NCI-H226 (cell line): ENCODE data around the gene INTS11.
"Not testable (repeated sequence)": the region's sequence is repeated elsewhere in the genome, so short reads cannot be mapped to it uniquely, and the experiment has no call there.

Experiments
- DNase-seq: peaks from one replicate; pipeline ENCODE4 v3.0.0-alpha.2; 2015

The INTS11 gene

DNA sequence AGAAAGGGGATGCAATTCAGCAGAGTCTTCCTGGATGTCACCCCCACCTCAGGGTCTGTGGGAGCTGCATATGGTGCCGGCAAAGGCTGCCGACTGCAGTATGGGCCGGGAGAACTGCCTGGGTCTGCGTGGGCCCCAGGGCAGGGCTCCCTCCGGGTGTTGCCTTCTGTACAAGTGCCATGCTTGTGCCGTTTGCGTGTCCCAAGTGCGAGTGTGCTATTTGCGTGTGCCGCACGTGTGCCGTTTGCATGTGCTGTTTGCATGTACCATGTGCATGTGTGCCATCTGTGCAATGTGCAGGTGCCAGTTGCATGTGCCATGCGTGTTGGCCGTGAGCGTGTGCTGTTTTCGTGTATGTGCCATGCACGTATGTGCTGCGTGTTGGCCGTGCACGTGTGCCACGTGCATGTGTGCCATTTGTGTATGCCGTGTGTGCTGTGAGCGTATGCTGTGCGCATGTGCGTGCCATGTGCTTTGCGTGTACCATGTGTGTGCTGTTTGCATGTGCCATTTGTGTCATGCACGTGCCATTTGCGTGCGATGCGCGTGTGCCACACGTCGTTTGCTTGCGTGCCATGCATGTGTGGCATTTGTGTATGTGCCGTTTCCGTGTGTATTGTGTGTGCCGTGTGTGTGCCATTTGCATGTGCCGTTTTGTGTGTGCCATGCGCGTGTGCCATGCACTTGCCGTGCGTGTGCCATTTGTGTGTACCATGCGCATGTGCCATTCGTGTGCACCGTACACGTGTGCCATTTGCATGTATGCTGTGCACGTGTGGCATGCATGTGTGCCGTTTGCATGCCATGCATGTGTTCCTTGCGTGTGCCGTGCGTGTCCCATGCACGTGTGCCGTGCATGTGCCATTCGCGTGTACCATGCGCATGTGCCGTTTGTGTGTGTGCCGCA lies 5.1 kb upstream of the INTS11 start:
- no peak for DNase-seq

DNA sequence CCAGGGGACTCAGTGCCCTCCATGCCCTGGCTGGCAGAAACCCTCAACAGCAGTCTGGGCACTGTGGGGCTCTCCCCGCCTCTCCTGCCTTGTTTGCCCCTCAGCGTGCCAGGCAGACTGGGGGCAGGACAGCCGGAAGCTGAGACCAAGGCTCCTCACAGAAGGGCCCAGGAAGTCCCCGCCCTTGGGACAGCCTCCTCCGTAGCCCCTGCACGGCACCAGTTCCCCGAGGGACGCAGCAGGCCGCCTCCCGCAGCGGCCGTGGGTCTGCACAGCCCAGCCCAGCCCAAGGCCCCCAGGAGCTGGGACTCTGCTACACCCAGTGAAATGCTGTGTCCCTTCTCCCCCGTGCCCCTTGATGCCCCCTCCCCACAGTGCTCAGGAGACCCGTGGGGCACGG lies 3.8 kb upstream of the INTS11 start:
- DNase-seq, result no peak

DNA sequence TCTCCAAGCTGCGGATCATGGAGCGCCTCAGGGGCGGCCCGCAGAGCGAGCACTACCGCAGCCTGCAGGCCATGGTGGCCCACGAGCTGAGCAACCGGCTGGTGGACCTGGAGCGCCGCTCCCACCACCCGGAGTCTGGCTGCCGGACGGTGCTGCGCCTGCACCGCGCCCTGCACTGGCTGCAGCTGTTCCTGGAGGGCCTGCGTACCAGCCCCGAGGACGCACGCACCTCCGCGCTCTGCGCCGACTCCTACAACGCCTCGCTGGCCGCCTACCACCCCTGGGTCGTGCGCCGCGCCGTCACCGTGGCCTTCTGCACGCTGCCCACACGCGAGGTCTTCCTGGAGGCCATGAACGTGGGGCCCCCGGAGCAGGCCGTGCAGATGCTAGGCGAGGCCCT lies 2.8 kb upstream of the INTS11 start:
- no peak for DNase-seq

DNA sequence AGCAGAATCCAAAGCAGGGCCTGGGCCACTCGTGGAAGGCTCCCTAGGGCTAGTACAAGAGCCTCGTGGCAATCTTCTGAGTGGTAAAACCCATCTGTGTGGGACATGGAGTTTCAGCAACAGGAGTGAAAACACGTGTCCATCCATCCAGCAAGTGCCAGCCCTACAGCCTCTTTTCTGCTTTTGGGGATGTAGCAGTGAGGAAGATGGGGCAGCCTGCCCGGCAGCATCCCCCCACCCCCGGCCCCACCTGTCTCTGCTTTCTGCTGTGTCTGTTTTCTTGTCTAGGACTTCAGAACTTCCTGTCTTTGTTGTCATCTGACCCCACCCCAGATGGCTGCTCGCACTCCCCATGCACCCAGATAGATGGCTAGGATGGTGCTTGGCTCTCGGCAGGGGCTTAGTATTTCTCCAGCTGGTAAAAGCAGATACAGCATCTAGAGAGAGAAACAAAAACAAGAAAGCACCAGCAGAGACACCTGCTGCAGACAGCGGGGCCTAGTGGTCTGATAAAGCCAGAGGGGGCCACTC lies 1.7 kb upstream of the INTS11 start:
- no peak for DNase-seq

DNA sequence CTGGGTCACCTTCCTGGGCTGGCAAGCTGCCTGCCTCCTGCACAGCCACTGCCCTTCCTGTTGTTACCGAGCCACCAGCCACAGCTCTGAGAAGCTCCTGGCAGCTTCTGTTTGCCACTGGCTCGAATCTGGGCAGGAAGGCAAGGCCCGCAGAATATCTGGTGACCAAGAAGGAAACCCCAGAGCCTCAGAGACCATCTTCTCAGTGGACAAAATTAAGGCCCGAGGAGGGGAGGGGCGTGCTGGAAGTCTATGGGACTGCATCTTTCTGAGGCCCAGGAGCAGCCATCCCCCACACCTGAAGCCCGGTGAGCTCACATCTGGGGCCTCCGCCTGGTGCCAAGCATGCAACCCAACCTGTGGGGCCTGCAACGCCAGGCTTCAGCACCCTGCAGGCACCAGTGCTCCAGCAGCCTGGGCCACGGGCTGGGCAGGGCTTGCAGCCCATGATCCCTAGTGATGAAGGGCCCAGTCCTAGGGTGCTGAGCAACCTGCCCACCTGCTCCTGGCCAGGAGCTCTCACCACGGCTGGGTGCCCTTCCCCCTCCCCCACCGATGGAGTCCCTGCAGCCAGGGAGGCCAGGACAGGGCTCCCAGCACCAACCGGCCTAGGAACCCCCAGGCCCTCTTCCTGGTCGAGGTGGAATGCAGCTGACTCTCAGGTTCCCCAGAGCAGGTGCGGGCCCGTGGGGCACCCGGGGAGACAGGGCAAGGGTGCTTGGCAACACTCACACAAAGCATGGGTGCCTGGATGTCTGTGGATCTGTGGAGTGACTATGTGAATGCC lies 1.0 kb upstream of the INTS11 start:
- no peak for DNase-seq

DNA sequence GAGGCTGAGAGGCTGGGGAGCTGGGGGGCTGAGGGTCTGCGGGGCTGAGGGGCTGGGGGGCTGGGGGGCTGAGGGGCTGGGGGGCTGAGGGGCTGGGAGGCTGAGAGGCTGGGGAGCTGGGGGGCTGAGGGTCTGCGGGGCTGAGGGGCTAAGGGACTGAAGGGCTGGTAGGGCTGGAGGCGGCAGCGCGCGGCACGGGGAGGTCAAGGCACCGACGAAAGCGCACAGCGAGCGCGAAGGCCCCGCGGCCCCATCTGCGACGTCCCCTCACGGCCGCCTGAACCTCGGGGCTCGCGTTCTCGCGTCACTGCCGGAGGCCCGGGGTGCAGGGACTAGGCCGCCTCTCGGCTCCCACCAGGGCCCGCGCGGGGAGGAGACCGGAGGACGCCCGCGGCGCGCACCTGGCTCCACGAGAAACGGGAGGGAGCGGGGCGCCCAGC lies 356 bp downstream of the INTS11 start:
- DNase-seq, result no peak

DNA sequence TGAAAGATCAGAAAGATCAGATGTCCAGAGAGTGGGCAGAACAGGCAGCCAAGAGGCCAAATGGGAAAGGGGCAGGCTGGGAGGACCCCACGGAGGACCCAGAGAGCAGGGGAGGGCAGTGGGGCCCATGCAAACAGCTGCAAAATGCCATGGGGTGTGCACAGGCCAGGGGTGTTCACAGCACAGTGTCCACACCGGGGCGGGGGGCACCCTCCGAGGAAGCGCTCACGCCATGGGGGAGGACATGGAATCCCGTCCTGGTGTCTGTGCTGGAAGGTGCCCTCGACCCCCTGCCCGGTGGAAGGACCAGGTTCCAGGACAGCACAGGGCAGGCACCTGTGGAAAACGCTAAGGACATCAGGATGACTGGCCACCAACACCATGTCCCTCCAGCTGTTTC lies 1.5 kb downstream of the INTS11 start:
- no peak for DNase-seq

DNA sequence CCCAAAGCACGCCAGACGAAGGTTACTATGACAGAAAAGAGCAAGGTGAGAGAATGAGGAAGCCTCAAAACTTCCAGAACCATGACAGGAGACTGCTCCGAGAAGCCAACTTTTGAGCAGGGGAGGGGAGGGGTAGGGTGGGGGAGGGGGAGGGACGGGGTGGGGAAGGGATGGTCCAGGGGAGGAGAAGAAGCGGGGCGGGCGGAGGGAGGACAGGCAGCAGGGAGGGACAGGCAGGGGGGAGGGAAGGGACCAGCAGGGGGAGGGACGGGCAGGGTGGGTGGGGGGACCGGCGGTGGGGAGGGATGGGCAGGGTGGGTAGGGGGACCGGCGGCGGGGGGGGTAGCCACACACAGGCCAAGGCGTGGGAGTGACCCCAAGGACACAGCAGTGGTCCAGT lies 2.0 kb downstream of the INTS11 start:
- no peak for DNase-seq

DNA sequence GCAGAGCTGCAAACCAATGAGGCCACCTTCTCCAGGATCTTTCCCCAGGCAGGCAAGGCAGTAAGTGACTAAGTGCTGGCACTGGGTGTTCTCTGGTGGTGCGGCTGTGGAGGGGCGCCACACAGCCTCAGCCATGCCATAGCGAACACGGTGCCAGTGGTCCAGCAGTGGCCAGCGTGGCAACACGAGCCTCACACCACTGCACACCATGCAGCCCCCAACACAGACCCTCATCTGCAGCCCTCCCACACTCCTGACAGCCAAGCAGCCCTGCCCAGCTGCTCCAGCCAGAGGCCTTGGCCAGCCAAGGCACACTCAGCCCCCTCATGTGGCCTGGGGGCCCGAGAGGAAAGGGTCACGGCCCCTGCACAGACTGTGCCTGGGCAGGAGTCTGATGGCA lies 3.0 kb downstream of the INTS11 start:
- DNase-seq, result no peak

DNA sequence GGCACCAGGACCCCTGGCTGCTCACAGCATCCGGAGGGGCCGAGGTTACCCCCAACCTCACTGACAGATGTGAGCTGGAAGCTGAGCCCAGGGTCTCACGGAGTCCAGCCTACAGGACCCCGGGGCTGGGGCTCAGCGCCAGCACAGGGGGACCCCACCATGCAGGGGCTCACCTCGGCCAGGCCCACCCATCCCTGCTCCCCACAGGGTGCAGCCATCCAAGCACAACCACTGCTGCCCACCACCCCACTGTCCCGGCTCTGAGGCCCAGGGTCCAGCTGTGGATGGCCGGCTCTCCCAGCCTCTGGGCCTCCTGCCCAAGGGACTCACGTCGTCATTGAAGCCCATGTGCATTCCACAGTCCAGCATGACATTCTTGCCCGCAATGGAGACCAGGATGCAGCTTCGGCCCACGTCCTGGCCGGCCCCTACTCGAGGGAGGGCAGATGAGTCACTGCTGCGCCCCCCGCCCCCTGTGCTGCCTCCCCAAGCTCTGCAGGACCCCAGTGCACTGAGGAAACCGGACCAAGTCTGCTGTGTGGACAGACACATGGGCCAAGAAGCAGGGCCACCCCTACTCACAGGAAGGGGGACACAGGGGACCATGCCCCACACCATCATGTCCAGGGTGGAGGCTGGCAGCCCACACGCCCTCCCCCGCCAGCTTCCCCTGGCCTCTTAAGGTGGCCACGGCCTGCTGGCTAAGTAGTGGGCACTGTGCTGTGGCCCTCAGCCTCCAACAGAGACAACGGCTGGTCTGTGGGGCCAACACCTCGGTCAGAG lies 3.6 kb downstream of the INTS11 start:
- no peak for DNase-seq

DNA sequence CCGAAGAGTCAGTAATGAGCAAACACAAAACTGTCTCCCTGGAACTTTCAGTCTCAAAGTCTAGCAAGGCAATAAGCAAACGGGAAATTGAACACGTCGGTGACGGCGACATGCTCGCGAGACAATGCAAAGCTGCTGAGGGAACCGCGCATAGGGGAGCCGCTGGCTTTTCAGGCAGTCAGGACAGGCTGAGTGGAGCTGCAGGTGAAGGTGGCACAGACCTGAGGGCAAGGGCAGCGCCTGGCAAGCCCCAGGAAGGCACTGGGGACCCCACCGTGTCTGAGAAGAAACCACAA lies 4.9 kb downstream of the INTS11 start:
- no peak for DNase-seq

DNA sequence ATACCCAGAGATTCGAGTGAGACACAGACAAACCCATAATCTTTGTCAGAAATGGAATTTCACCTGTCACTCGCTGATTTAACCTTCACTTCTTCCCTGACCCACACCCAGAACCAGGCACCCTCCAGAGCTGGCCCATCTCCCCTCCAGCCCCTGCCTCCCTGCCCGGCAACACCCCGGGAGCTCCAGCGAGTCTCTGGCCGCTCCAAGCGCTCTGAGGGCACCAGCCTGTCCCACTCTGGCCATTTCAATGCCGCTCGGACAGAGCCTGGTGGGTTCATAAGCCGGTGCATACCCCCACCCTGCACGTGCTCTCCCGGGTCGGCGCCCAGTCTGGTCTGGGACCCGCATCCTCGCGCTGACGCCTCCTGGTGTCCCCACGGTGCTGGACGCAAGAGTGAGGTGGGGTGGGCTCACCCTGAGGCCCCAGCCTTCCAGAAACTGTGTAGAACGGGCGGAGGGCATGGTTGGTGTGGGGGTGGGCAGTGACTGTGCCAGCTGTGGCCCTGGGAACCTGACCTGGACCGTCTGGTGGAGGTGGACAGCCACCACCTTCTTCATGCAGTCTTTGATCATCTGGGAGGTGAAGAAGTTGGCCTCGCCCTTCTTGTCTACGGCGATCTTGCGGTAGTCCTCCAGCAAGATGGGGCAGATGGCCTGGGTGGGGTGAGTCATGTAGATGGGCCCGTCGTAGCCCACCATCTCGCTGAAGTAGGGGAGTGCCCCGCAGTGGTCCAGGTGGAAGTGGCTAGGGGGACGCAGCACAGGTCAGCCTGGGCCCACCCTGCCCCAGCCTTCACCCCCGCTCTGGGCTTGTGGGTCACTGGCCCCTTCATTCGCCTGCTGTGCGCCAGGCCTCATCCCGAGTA lies 5.4 kb downstream of the INTS11 start:
- DNase-seq, result no peak

DNA sequence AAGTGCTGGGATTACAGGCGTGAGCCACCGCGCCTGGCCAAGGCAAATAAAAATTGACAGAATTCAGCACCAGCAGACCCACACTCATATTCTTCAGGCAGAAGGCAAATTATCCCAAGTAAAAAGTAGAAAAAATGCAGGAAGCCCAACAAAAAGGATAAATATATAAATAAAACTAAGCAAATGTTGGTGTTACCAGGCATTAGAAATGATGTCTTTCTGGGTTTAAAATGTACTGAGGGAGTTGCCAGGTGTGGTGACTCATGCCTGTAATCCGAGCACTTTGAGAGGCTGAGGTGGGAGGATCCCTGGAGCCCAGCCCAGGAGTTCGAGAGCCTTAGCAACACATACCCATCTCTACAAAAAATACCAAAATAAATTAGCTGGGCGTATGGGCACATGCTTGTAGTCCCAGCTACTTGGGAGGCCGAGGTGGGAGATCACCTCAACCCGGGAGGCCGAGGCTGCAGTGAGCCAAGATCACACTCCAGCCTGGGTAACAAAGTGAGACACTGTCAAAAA lies 6.3 kb downstream of the INTS11 start:
- DNase-seq, result peak; percentile 95

DNA sequence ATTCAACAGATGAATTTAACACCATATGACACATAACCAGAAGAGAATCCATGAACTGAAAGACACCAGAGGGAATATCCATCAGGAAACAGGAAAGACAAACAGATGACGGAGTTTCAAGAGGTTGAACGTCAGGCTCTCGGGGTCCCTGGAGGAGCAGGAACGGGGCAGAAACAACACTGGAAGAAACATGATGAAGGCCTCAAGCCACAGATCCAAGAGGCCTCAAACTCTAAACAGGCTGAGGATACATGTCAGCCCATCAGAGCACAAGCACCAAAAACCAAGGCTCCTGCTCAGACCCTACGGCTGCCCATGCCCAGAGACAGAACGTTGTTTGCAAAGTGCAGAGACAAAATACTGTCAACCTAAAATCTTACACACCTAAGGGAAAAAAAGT lies 7.0 kb downstream of the INTS11 start:
- DNase-seq, result no peak

DNA sequence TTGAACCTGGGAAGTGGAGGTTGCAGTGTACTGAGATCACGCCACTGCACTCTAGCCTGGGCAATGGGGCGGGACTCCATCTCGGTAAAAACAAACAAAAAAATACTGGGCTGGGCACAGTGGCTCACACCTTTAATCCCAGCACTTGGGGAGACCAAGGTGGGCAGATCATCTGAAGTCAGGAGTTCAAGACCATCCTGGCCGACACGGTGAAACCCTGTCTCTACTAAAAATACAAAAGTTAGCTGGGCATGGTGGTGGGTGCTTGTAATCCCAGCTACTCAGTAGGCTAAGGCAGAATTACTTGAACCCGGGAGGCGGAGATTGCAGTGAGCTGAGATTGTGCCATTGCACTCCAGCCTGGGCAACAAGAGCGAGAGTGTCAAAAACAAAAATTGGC lies 8.3 kb downstream of the INTS11 start:
- not testable (repeated sequence) for DNase-seq

DNA sequence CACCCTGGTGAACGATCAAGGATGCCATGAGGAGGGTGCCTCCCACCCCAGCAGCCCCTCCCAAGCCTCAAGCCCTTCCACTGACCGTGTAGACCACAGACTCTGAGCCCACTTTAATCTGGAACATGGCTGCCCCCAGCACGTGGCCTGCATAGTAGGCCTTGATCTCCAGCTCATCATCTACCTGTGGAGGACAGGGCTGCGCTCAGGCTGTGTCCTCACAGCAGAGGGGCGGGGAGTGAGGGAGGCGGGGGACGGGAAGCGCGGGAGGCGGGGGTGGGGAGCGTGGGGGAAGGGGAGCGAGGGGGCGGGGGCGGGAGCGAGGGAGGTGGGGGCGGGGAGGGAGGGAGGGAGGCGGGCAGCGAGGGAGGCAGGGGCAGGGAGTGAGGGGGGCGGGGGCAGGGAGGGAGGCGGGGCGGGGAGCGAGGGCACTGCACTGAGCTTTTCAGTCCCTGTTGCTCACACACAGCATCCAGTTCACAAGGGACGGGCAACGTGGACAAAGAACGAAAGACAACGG lies 9.0 kb downstream of the INTS11 start:
- DNase-seq, result no peak

DNA sequence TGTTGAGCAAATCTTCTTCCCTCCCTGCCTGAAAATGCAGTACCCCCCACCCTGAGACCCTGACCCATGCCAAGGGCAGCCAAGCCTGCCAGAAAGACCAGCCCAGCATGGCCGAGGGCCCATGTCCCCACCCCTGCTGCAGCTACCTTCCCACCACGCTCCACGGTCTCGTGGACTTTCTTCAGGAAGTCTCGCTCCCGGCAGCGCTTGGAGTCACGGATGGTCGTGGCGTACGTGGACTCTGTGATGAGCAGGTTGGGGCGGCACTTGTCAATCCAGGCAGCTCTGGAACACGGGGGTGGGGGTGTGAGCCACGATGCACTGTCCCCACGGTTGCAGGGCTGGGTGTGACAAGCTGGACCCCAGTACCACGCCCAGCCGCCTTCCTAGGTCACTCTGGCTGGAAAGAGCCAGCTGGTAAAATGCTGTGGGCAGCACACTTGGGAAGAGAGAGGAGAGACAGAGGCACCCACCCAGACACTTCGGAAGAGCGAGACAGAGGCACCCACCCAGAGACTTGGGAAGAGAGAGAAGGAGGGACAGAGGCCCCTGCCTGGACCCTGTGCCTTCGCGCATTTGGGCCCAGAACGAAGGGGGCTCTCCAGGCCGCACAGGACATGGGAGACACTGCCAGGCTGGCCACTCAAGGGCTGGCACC lies 9.7 kb downstream of the INTS11 start:
- DNase-seq, result no peak

DNA sequence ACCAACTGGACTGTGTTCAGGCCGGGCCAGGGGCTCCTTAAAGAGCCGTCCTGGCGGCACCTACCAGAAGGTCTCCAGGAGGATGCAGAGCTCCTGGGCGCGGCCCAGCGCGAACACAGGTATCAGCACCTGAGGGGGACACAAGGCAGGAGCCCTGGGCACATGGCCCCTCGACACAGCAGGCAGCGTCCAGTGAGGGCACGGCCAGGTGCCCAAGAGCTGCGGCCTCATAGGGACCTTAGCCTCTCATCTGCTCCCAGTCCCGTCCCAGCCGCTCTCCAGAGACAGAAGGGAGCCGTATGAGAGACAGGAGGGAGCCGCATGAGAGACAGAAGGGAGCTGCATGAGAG lies 10.2 kb downstream of the INTS11 start:
- no peak for DNase-seq

DNA sequence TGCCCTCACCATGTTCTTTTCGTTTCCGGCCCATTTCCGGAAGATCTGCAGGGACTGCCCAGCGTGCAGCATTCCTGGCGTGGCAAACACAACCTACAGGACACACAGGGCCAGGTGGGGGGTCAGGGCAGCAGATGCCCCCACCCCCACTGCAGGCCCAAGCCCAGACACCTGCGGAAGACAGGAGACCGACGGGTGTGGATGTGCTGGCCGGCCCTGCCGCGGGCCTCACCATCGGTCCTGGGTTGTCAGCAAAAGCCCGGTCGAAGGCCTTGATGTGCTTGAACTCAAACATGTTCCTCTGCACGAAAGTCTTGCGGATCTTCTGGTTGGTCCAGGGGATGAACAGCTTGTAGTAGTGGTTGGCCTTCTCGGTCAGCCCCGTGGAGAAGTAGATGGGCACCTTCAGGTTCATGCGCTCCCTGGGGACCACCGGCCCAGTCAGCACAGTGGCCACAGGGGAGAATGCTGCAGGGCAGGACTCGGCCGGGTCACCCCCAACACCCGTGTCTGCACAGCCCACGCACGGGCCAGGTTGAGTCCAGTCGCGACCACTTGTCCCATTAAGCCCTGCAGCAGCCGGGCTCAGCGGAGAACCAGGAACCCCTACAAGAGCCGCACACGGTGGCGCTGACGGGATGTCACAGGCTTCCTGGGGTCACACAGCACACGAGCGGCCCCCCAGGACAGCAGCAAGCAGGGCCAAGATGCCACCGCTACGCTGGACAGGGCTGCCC lies 10.8 kb downstream of the INTS11 start:
- no peak for DNase-seq

DNA sequence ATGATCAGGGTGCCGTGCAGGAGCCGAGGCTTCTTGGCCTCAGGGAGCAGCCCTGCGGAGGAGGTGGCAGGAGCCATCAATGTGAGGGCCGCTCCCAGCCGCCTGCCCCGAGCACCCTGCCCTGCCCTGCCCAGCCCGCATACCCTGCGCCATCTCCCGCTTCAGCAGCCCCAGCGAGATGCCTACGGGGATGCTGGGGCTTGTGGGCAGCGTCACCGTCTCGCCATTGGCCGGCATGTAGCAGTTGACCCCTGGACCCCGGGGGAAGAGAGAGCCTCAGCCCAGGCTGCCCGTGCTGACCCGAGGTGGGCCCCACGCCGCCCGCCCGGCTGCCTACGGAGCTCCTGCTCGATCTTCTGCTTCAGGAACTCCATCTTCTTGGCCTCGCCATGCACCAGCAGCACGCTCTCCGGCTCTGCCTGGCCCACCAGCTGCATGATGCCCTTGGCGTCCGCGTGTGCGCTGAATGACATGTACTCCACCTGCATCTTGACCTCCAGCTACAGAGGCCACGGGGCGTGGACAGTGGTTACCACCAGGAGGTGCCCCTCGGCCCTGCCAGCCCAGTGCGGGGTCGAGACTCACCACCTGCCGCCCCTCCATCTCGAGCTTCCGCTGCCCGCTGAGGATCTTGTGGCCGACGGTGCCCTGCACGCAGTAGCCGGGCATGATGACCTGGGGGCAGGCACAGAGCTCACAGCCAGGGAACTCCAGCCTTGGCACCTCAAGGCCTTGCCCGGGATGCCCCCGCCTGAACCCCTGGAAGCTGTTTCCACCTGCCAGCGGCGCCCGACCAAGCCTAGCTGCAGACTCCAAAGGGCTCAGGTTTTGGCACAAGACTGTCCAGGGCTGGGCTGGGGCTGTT lies 11.8 kb downstream of the INTS11 start:
- no peak for DNase-seq
